GM23248 (cell line): ENCODE results near the gene OR5K4.

Experiments used
- EZH2 ChIP-seq: fragments of 200-600 bp; sonication (generic); IDR thresholded peaks from 2 replicates; pipeline ENCODE4 v1.6.1; 2018; ENCODE audit warnings: antibody characterized with exemption, mild to moderate bottlenecking; ENCODE audit not compliant: insufficient read depth, poor library complexity, severe bottlenecking
- EZH2phosphoT487 ChIP-seq: fragments of 200-600 bp; sonication (generic); IDR thresholded peaks from 2 replicates; pipeline ENCODE4 v1.6.1; 2018; ENCODE audit warnings: antibody characterized with exemption, moderate library complexity, mild to moderate bottlenecking, low read depth; ENCODE audit not compliant: insufficient read depth

DNA sequence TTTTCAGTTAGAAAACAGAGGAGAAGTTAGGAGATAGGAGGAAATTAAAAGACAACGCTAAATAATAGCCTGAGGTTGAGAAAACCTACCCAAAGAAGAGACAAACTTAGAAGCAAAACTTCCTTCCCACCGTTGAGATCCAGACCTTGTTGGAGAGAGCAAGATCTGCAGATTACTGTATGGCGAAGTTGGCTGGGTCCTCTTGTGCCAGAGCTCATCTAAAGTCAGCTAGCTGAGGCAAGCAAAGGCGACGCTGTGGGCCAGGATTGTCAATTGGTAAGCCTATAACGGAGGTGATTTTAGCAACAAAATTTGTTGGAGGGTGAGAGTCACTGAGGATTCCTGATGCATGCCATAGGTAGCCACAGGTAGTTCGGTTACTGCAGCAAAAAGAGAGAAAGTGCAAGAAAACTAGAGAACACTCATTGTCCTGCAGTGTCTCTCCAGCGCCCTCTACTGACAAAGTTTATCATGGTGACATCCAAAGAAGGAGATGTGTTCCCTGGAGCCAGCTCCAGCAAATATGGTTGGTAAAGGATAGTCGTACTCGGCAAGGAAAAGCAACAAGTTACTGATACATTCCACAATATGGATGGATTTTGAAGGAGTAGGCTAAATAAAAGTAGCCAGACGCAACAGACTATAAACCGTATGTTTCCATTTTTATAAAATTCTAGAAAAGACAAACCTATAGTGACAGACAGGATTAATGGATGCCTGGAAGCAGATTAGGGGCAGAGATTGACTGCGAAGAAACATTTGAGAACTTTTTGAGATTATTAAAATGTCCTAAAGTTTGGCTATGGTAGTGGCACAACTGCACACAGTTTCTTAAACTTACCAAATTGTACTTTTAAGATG lies 9.8 kb upstream of the OR5K4 start:
- TF ChIP-seq EZH2 (no peak), EZH2phosphoT487 (no peak)
